Transverse colon (tissue), 4 donors: ENCODE measurements around the gene CDK8.

Experiments used
- CTCF ChIP-seq, 5 experiments: fragments of 200-600 bp in 3 of 5; fragments of 450-650 bp in 2 of 5; sonication (generic) in 3 of 5; IDR thresholded peaks; 1 replicate in 2 of 5; 2 replicates in 3 of 5; pipeline ENCODE4 v1.5.1; 2016 to 2017; ENCODE audit warnings: antibody characterized with exemption in 5 of 5, inconsistent platforms in 3 of 5, mild to moderate bottlenecking in 2 of 5, moderate library complexity in 1 of 5
- EP300 ChIP-seq: sonication (generic); formaldehyde crosslinking; IDR thresholded peaks from one replicate; pipeline ENCODE4 v1.6.1; 2017; ENCODE audit warnings: antibody characterized with exemption, low read depth
- POLR2A ChIP-seq: fragments of 450-650 bp; IDR thresholded peaks from one replicate; pipeline ENCODE4 v1.6.1; 2016; ENCODE audit warnings: antibody characterized with exemption, mild to moderate bottlenecking, moderate library complexity
- POLR2AphosphoS5 ChIP-seq, 3 donors: sonication (generic); formaldehyde crosslinking; IDR thresholded peaks; one replicate each; pipeline ENCODE4 v1.6.1; 2016; ENCODE audit warnings: antibody characterized with exemption in 3 of 3

- TF ChIP-seq CTCF (IDR thresholded peaks at IDR 0.05) (no peak), POLR2AphosphoS5 (IDR thresholded peaks at IDR 0.05) (no peak), EP300 (no peak), POLR2A (no peak)
Measured at GRCh38 chr13:26299168-26299750, 45.3 kb downstream of the CDK8 start.
